Measurements from ENCODE around the gene FXYD6. TPM values are rescaled to one million over a fixed set of nuclear protein-coding genes. Genes with fewer than 3 reads are reported as not detected.

FXYD6 gene
- total and polyA plus RNA-seq, 2 of the 8 experiments (the other 6 are each of a cell fraction or from before 2014, with no cell fraction given): 44.6 to 117 TPM

DNA sequence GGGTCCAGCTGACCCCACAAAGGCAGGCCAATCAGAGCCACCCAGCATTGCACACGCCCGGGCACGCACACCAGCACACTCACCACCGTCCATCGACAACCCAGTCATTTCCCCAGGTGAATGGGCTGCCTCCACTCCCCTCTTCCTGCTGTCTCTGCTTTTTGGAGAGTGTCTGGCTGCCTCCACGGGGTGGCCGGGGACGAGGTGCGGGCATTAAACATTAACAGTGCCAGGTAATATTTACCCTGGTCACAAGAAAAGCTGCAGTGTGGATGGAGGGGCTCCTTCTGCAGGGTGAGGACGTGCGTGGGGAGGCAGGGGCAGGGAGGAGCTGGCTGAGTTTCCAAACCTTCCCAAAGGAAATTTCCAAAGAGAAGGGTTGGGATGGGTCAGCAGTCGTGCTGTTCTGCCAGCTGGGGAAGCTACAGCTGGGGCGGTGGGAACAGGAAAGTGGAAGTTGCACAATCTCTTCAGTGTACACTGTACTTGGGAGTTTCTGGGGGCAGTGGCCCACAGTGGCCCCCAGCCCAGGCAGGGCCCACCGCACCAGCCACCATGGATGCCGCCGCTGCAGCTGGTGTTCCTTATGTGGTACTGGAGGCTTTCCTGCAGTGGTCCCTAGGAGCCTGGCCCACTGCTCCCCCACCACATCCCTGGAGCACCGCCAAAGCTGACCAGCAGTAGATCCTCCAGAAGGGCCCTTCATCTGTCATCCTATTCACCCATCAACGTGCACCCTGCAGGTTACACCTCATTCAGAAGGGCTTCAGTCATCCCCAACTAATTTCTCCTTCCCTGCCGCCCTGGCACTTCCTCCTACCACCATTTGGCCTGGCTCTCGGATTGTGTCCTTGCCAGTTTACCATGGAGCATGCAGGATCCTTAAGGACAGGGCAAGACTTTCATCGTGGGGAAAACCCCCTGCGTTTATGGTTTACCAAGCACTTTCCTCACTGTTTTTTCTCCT is 51.6 kb downstream of the FXYD6 start, which contains the start of gene FXYD2:
Gene FXYD2, minus strand, starts transcription at position 174 of the 967 bp plus-strand sequence. Its CDS starts 66 bp downstream, at position 108.
- peak within 1 kb of the TSS; percentile 72 for H4K8ac ChIP-seq (ENCODE audit: extremely low read depth, insufficient read depth, low read length)
- no peak within 1 kb of the TSS for H3K4me3 ChIP-seq (ENCODE audit: extremely low read depth in 1 of 4, insufficient read depth in 2 of 4, low read depth in 3 of 4, low read length in 4 of 4)
- H3K4ac ChIP-seq (replicated peaks; ENCODE audit: insufficient read length, low read depth, low read length): peak within 1 kb of the TSS; percentile 79
- no peaks in the 10 kb centered on the region for H3K79me1 ChIP-seq (ENCODE audit: low read depth, low read length)
- no peak within 1 kb of the TSS; the same call in 1 of the 2 replicates for H3K27ac ChIP-seq (ENCODE audit: low read depth, low read length)
- no peak within 1 kb of the TSS for H3K23ac ChIP-seq (ENCODE audit: insufficient read length)
- no peak within 1 kb of the TSS for H4K5ac ChIP-seq (ENCODE audit: insufficient read length, low read depth, low read length)
- peaks cover 0 to 28% (median 18%) of the 10 kb centered on the region in 4 experiments; a peak in 6 of 7 replicates for H3K4me1 ChIP-seq (replicated peaks in 1 of 4; ENCODE audit: control insufficient read depth in 3 of 4, insufficient read depth in 4 of 4, low read length in 3 of 4)
- peak within 1 kb of the TSS; percentile 64; the same call in 1 of the 2 replicates for H2BK12ac ChIP-seq (ENCODE audit: low read depth, low read length)
- peak within 1 kb of the TSS; percentile 82; the same call in 1 of the 2 replicates for H2BK20ac ChIP-seq (ENCODE audit: low read length)
- H3K18ac ChIP-seq (ENCODE audit: extremely low read depth, low read length): peak within 1 kb of the TSS; percentile 66
- H3K14ac ChIP-seq (ENCODE audit: insufficient read length): no peak within 1 kb of the TSS
- peak within 1 kb of the TSS; percentile 76; the same call in 1 of the 2 replicates for H2BK5ac ChIP-seq (ENCODE audit: low read depth, low read length)
- H3K23me2 ChIP-seq (ENCODE audit: low read depth, low read length): no peaks in the 10 kb centered on the region
- H2AFZ ChIP-seq (ENCODE audit: low read length): 0 out of 2 replicates have a peak within 1 kb of the TSS, but pooled peaks have one; percentile 2
- H2BK15ac ChIP-seq (ENCODE audit: low read length): peak within 1 kb of the TSS; percentile 88
- 80% methylated on average over 22 of the region's 22 CpGs; no CpG with 5 or more reads in 1 of the 2 experiments for WGBS, 2 experiments (ENCODE audit: extremely low coverage in 1 of 2, insufficient coverage in 1 of 2, insufficient read length in 1 of 2, insufficient replicate concordance in 2 of 2, low coverage in 1 of 2, low lambda C conversion rate in 2 of 2, missing lambda C conversion rate in 1 of 2)
- no peaks in the 10 kb centered on the region for H3K79me2 ChIP-seq (ENCODE audit: control insufficient read depth in 1 of 2, insufficient read depth in 2 of 2, low read length in 2 of 2)
- DNase-seq (ENCODE audit: low read depth in 1 of 2, low spot score in 2 of 2) (no peak), FAIRE-seq (no peak)
- no peak within 1 kb of the TSS for H3K9ac ChIP-seq (replicated peaks in 1 of 4; ENCODE audit: extremely low read depth in 1 of 4, low read depth in 3 of 4, low read length in 3 of 4)
- CTCF ChIA-PET (ENCODE audit: partially characterized antibody): interaction anchor here (0.6 to 5.9 kb wide), 21 partner anchors 9 to 543 kb away, joined by 3 to 61 read pairs (median 7); no protein-coding TSS in a partner anchor
- no peaks in the 10 kb centered on the region for H4K20me1 ChIP-seq (replicated peaks in 1 of 2; ENCODE audit: control insufficient read depth in 1 of 2, insufficient read depth in 2 of 2, low read length in 2 of 2)
- no peak within 1 kb of the TSS for H2BK120ac ChIP-seq (replicated peaks; ENCODE audit: low read depth, low read length)
- 0 out of 4 replicates have a peak within 1 kb of the TSS, but pooled peaks of 1 of the 2 experiments have one; percentile 11 for H3K4me2 ChIP-seq (ENCODE audit: insufficient read depth in 1 of 2, low read depth in 2 of 2, low read length in 2 of 2)
- no peaks in the 10 kb centered on the region for H3K36me3 ChIP-seq (ENCODE audit: control insufficient read depth in 2 of 4, insufficient read depth in 4 of 4, low read length in 3 of 4)
- TF ChIP-seq, protein P1, sequence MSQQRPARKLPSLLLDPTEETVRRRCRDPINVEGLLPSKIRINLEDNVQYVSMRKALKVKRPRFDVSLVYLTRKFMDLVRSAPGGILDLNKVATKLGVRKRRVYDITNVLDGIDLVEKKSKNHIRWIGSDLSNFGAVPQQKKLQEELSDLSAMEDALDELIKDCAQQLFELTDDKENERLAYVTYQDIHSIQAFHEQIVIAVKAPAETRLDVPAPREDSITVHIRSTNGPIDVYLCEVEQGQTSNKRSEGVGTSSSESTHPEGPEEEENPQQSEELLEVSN (IDR thresholded peaks at IDR 0.05): 0 out of 2 replicates have a peak, but pooled peaks have one; percentile 26
- TF ChIP-seq SUZ12 (IDR thresholded peaks at IDR 0.05; ENCODE audit: low read length) (no peak), CEBPB (IDR thresholded peaks at IDR 0.05; ENCODE audit: low read depth, low read length) (0 out of 2 replicates have a peak, but pooled peaks have one; percentile 31)
- POLR2A ChIA-PET (ENCODE audit: partially characterized antibody): interaction anchor here (1.5 kb wide), 1 partner anchor 8 kb away, joined by 4 read pairs; no protein-coding TSS in a partner anchor
- H3K56ac ChIP-seq (replicated peaks; ENCODE audit: insufficient read length, low read depth, low read length): no peak within 1 kb of the TSS
- no peaks in the 10 kb centered on the region for H3K9me3 ChIP-seq (ENCODE audit: insufficient read depth in 2 of 2, low read depth in 1 of 2, low read length in 1 of 2)
- H2AK5ac ChIP-seq (ENCODE audit: low read depth, low read length): no peak within 1 kb of the TSS
- peak within 1 kb of the TSS; percentile 57 for H4K91ac ChIP-seq (replicated peaks; ENCODE audit: insufficient read length, low read length)
- no peaks in the 10 kb centered on the region; a peak in 1 of 7 replicates for H3K27me3 ChIP-seq (replicated peaks in 1 of 4; ENCODE audit: control insufficient read depth in 3 of 4, extremely low read depth in 1 of 4, insufficient read depth in 3 of 4, low read length in 3 of 4)
